Measurements from ENCODE around the gene OIP5.
"Not testable (repeated sequence)": the region's sequence is repeated elsewhere in the genome, so short reads cannot be mapped to it uniquely, and the experiment has no call there.

Gene OIP5

GRCh38 chr15:41332194-41333025, at the start of gene OIP5, which contains the start of gene NUSAP1:
Gene OIP5 (minus strand): TSS chr15:41332591. CDS start chr15:41332561, 30 bp downstream.
Gene NUSAP1 (plus strand): TSS chr15:41332881. CDS start chr15:41332958, 77 bp downstream.
- DNase-seq = peak; percentile 81

- no peak for DNase-seq
These were observed 45.6 kb upstream of the OIP5 start for GRCh38 chr15:41377978-41378377.

- DNase-seq = no peak
These were observed 35.0 kb upstream of the OIP5 start for GRCh38 chr15:41367418-41367817.

- no peak for DNase-seq
These were observed 22.0 kb upstream of the OIP5 start for GRCh38 chr15:41354371-41354770.

GRCh38 chr15:41350057-41350717, 17.8 kb upstream of the OIP5 start:
- DNase-seq = no peak

GRCh38 chr15:41347236-41347635, 14.8 kb upstream of the OIP5 start:
- no peak for DNase-seq

GRCh38 chr15:41341519-41341918, 9.1 kb upstream of the OIP5 start:
- no peak for DNase-seq

- DNase-seq = no peak
These were observed 7.9 kb upstream of the OIP5 start for GRCh38 chr15:41340189-41340695.

- no peak for DNase-seq
These were observed 5.5 kb upstream of the OIP5 start for GRCh38 chr15:41337631-41338522.

- DNase-seq = no peak
These were observed 4.7 kb upstream of the OIP5 start for GRCh38 chr15:41337047-41337446.

- DNase-seq = no peak
These were observed 4.2 kb upstream of the OIP5 start for GRCh38 chr15:41336549-41336948.

- DNase-seq = no peak
These were observed 2.1 kb upstream of the OIP5 start for GRCh38 chr15:41334293-41335120.

GRCh38 chr15:41333026-41333562, 703 bp upstream of the OIP5 start:
- no peak for DNase-seq

- DNase-seq = no peak
These were observed 578 bp downstream of the OIP5 start for GRCh38 chr15:41331833-41332193.

GRCh38 chr15:41331281-41331680, 1.1 kb downstream of the OIP5 start:
- DNase-seq = no peak

GRCh38 chr15:41323611-41324010, 8.8 kb downstream of the OIP5 start:
- no peak for DNase-seq

- DNase-seq = not testable (repeated sequence)
These were observed 11.5 kb downstream of the OIP5 start for GRCh38 chr15:41320805-41321330.

- DNase-seq = no peak
These were observed 23.0 kb downstream of the OIP5 start for GRCh38 chr15:41309226-41309905.

- DNase-seq = no peak
These were observed 24.7 kb downstream of the OIP5 start for GRCh38 chr15:41307679-41308078.

- no peak for DNase-seq
These were observed 28.1 kb downstream of the OIP5 start for GRCh38 chr15:41304149-41304770.
